Activated T-cell treated with anti-CD3 and anti-CD28 coated beads, Interleukin-2, amount 50 U/mL, for 4 hours (primary cell): ENCODE measurements around the gene DHX38. TPM values are rescaled to one million over a fixed set of nuclear protein-coding genes. Genes with fewer than 3 reads are reported as not detected.
A peak's percentile ranks its signal among the peaks of the same experiment; 100 is the strongest.
"Not testable (repeated sequence)": the region's sequence is repeated elsewhere in the genome, so short reads cannot be mapped to it uniquely, and the experiment has no call there.

Experiments
- ATAC-seq, 2 donors: fragments of 200-7000 bp; cut with Tn5 transposase; one replicate each; pipeline ENCODE4 v1.10.0; 2021
- DNase-seq: peaks from one replicate; pipeline ENCODE4 v3.0.0-alpha.2; 2020
- H3K27me3 Mint-ChIP-seq: one replicate; pipeline ENCODE4 v1.8.0; 2021; ENCODE audit warnings: low read depth, mixed read lengths
- H3K36me3 Mint-ChIP-seq: one replicate; pipeline ENCODE4 v1.8.0; 2022; ENCODE audit warnings: mixed read lengths; ENCODE audit not compliant: insufficient read depth
- H3K4me1 Mint-ChIP-seq: one replicate; pipeline ENCODE4 v1.8.0; 2021; ENCODE audit warnings: low read depth, mixed read lengths
- H3K4me3 Mint-ChIP-seq: one replicate; pipeline ENCODE4 v1.8.0; 2021; ENCODE audit warnings: mild to moderate bottlenecking, moderate library complexity, mixed read lengths
- H3K9me3 Mint-ChIP-seq: one replicate; pipeline ENCODE4 v1.8.0; 2021; ENCODE audit warnings: mixed read lengths
- total RNA-seq, 3 donors: library from RNA; stranded (reverse); gene quantifications; one replicate each; pipeline ENCODE4 v1.2.1, GENCODE V29; 2021

DHX38 gene
- 100 to 1,000 TPM; 111 to 128 (median 118) TPM for total RNA-seq

GRCh38 chr16:72093448-72094265 is at the start of gene DHX38, which contains the start of gene TXNL4B:
Gene DHX38 (plus strand): TSS chr16:72093847. CDS start chr16:72096158, 2,311 bp downstream.
Gene TXNL4B (minus strand): TSS chr16:72093620. CDS start chr16:72090749, 2,871 bp downstream.
- peak; percentile 97 to 98 for ATAC-seq
- peak; percentile 83 for DNase-seq
- Mint-ChIP-seq H3K27me3 (no peaks in the 10 kb centered on the region), H3K9me3 (no peaks in the 10 kb centered on the region), H3K4me1 (peaks cover 47% of the 10 kb centered on the region), H3K36me3 (peaks cover 43% of the 10 kb centered on the region), H3K4me3 (peak within 1 kb of the TSS; percentile 100)

GRCh38 chr16:72044296-72044695 is 49.4 kb upstream of the DHX38 start:
- DNase-seq (no peak), ATAC-seq (no peak)
- Mint-ChIP-seq H3K4me1 (no peaks in the 10 kb centered on the region), H3K9me3 (peaks cover 6% of the 10 kb centered on the region), H3K4me3 (no peak overlapping the region), H3K36me3 (peaks cover 15% of the 10 kb centered on the region), H3K27me3 (no peaks in the 10 kb centered on the region)

GRCh38 chr16:72044825-72045359 is 48.8 kb upstream of the DHX38 start:
- no peaks in the 10 kb centered on the region for H3K27me3 Mint-ChIP-seq
- H3K4me1 Mint-ChIP-seq: no peaks in the 10 kb centered on the region
- H3K9me3 Mint-ChIP-seq: peaks cover 12% of the 10 kb centered on the region
- ATAC-seq (no peak), DNase-seq (no peak)
- H3K36me3 Mint-ChIP-seq: peaks cover 16% of the 10 kb centered on the region
- H3K4me3 Mint-ChIP-seq: no peak overlapping the region

- Mint-ChIP-seq H3K9me3 (peaks cover 21% of the 10 kb centered on the region), H3K27me3 (no peaks in the 10 kb centered on the region), H3K4me3 (no peak overlapping the region), H3K4me1 (no peaks in the 10 kb centered on the region), H3K36me3 (peaks cover 4% of the 10 kb centered on the region)
- ATAC-seq (no peak), DNase-seq (no peak)
Measured at GRCh38 chr16:72049110-72049509, 44.5 kb upstream of the DHX38 start.

- Mint-ChIP-seq H3K27me3 (no peaks in the 10 kb centered on the region), H3K4me1 (no peaks in the 10 kb centered on the region), H3K4me3 (no peak overlapping the region), H3K9me3 (peaks cover 21% of the 10 kb centered on the region), H3K36me3 (peaks cover 4% of the 10 kb centered on the region)
- ATAC-seq: no peak
- DNase-seq: no peak
Measured at GRCh38 chr16:72050769-72051464, 42.7 kb upstream of the DHX38 start.

GRCh38 chr16:72051818-72052217 is 41.8 kb upstream of the DHX38 start:
- Mint-ChIP-seq H3K4me1 (no peaks in the 10 kb centered on the region), H3K9me3 (peaks cover 21% of the 10 kb centered on the region)

GRCh38 chr16:72054254-72054847 is 39.3 kb upstream of the DHX38 start, which contains the start of gene HP:
Gene HP (plus strand): TSS chr16:72054505. CDS start chr16:72054653, 148 bp downstream.
- H3K4me3 Mint-ChIP-seq, ATAC-seq, H3K27me3 Mint-ChIP-seq, H3K36me3 Mint-ChIP-seq, DNase-seq, H3K4me1 Mint-ChIP-seq: not testable (repeated sequence)
- H3K9me3 Mint-ChIP-seq: peaks cover 14% of the 10 kb centered on the region

More at GRCh38 chr16:72051818-72052217, 41.8 kb upstream of the DHX38 start:
- no peak for DNase-seq
- H3K27me3 Mint-ChIP-seq: no peaks in the 10 kb centered on the region
- peaks cover 4% of the 10 kb centered on the region for H3K36me3 Mint-ChIP-seq
- no peak for ATAC-seq
- H3K4me3 Mint-ChIP-seq: no peak overlapping the region

- H3K4me3 Mint-ChIP-seq: no peak overlapping the region
- DNase-seq (no peak), ATAC-seq (no peak)
- H3K4me1 Mint-ChIP-seq: no peaks in the 10 kb centered on the region
- peaks cover 5% of the 10 kb centered on the region for H3K9me3 Mint-ChIP-seq
- H3K36me3 Mint-ChIP-seq: no peaks in the 10 kb centered on the region
- H3K27me3 Mint-ChIP-seq: no peaks in the 10 kb centered on the region
Measured at GRCh38 chr16:72055911-72056310, 37.7 kb upstream of the DHX38 start.

GRCh38 chr16:72057313-72057712 is 36.3 kb upstream of the DHX38 start:
- not testable (repeated sequence) for H3K36me3 Mint-ChIP-seq, H3K9me3 Mint-ChIP-seq, ATAC-seq, DNase-seq, H3K4me1 Mint-ChIP-seq, H3K4me3 Mint-ChIP-seq, H3K27me3 Mint-ChIP-seq

- H3K9me3 Mint-ChIP-seq, ATAC-seq, H3K4me1 Mint-ChIP-seq, H3K36me3 Mint-ChIP-seq, H3K4me3 Mint-ChIP-seq, DNase-seq, H3K27me3 Mint-ChIP-seq: not testable (repeated sequence)
Measured at GRCh38 chr16:72059060-72059459, 34.6 kb upstream of the DHX38 start.

- H3K9me3 Mint-ChIP-seq: no peaks in the 10 kb centered on the region
- H3K4me1 Mint-ChIP-seq: no peaks in the 10 kb centered on the region
- no peak for DNase-seq
- H3K36me3 Mint-ChIP-seq: peaks cover 7% of the 10 kb centered on the region
- ATAC-seq: no peak
- no peaks in the 10 kb centered on the region for H3K27me3 Mint-ChIP-seq
- no peak overlapping the region for H3K4me3 Mint-ChIP-seq
Measured at GRCh38 chr16:72060405-72060804, 33.2 kb upstream of the DHX38 start.

- H3K4me1 Mint-ChIP-seq: no peaks in the 10 kb centered on the region
Measured at GRCh38 chr16:72061564-72061963, 32.1 kb upstream of the DHX38 start.

GRCh38 chr16:72064361-72064894 is 29.2 kb upstream of the DHX38 start:
- ATAC-seq (no peak), DNase-seq (no peak)
- Mint-ChIP-seq H3K9me3 (no peaks in the 10 kb centered on the region), H3K4me3 (no peak overlapping the region), H3K27me3 (no peaks in the 10 kb centered on the region), H3K4me1 (no peaks in the 10 kb centered on the region), H3K36me3 (peaks cover 7% of the 10 kb centered on the region)

More at GRCh38 chr16:72061564-72061963, 32.1 kb upstream of the DHX38 start:
- ATAC-seq (no peak), DNase-seq (no peak)
- no peak overlapping the region for H3K4me3 Mint-ChIP-seq
- peaks cover 7% of the 10 kb centered on the region for H3K36me3 Mint-ChIP-seq
- no peaks in the 10 kb centered on the region for H3K27me3 Mint-ChIP-seq
- H3K9me3 Mint-ChIP-seq: no peaks in the 10 kb centered on the region

GRCh38 chr16:72066747-72067146 is 26.9 kb upstream of the DHX38 start:
- no peak for DNase-seq
- H3K4me3 Mint-ChIP-seq: no peak overlapping the region
- ATAC-seq: peak; percentile 40 to 41
- H3K9me3 Mint-ChIP-seq: no peaks in the 10 kb centered on the region
- H3K4me1 Mint-ChIP-seq: no peaks in the 10 kb centered on the region
- H3K36me3 Mint-ChIP-seq: peaks cover 7% of the 10 kb centered on the region
- no peaks in the 10 kb centered on the region for H3K27me3 Mint-ChIP-seq
